SHP77 (cell line): ENCODE data around the gene DLG2.
"Not testable (repeated sequence)": the region's sequence is repeated elsewhere in the genome, so short reads cannot be mapped to it uniquely, and the experiment has no call there.

Source experiments
- DNase-seq, 2 experiments: peaks; one replicate each; lab custom pipeline; 2025; lab: John Stamatoyannopoulos, UW

Gene DLG2

GRCh38 chr11:85444479-85444878 is 182.7 kb downstream of the DLG2 start:
- DNase-seq: no peak

DNA sequence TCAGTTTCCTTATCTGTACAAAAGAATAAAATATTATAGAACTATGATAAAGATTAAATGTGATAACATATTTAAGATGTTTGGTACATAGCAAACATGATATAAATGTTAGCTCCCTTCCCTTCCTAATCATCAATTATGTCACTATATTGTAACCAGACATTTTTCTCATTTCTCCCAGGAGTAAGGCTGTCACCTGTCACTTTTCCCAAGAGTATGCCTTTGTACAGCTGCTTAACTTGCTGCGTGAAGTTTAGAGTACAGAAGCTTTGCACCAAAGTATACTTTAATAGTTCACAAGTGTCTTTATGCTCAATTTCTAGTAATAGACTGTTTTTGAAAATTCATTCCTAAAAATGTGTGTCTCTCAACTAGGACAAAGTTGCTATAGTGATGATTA is 186.9 kb downstream of the DLG2 start:
- DNase-seq: no peak

GRCh38 chr11:85438328-85438727 is 188.8 kb downstream of the DLG2 start:
- DNase-seq: no peak

- no peak for DNase-seq
These were observed 195.8 kb downstream of the DLG2 start for GRCh38 chr11:85431319-85431718.

GRCh38 chr11:85423794-85424193 is 203.3 kb downstream of the DLG2 start:
- DNase-seq: no peak

DNA sequence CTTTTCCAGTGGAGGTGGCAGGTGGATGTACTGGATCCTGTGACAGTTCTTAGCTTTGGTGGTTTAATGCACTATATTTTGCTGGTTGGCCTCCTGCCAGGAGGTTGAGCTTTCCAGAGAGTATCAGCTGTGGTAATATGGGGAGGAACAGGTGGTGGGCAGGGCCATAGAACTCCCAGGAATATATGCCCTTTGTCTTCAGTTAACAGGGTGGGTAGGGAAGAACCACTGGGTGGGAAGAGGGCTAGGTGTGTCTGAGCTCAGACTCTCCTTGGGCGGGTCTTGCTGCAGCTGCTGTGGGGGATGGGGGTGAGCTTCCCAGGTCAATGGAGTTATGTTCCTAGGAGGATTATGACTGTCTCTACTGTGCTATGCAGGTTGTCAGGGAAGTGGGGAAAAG is 203.8 kb downstream of the DLG2 start:
- DNase-seq: peak; percentile 68 to 72

DNA sequence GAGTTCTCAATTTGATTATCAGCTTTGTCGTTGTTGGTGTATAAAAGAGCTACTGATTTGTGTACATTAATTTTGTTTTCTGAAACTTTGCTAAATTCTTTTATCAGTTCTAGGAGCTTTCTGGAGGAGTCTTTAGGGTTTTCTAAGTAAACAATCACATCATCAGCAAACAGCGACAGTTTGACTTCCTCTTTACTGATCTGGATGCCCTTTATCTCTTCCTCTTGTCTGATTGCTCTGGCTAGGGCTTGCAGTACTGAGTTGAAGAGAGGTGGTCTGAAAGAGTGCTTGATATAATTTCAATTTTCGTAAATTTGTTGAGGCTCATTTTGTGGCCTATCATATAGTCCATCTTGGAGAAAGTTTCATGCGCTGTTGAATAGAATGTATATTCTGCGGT is 213.0 kb downstream of the DLG2 start:
- no peak for DNase-seq

- no peak for DNase-seq
These were observed 219.5 kb downstream of the DLG2 start for GRCh38 chr11:85407648-85408047.

DNA sequence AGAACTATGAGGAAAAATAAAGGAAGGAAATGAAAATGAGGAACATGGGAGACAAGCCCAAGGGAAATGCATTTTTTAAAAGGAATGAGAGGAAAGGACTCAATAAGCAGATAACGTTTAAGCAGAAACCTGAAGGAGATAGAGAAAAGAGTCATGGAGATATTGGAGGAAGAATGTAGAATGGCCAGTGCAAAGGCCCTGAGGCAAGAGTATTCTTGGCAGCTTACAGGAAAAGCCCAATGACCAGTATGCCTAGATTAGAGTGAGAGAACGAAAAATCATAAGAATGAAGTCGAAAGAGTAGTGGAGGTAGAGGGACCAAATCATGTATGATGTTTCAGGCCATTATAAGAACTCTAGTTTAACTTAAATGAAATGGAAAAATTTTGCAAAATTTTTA is 220.3 kb downstream of the DLG2 start:
- DNase-seq: no peak

- DNase-seq: no peak
These were observed 220.8 kb downstream of the DLG2 start for GRCh38 chr11:85406316-85406715.

- DNase-seq: peak; percentile 27 to 54
These were observed 231.6 kb downstream of the DLG2 start for GRCh38 chr11:85395515-85396055.

DNA sequence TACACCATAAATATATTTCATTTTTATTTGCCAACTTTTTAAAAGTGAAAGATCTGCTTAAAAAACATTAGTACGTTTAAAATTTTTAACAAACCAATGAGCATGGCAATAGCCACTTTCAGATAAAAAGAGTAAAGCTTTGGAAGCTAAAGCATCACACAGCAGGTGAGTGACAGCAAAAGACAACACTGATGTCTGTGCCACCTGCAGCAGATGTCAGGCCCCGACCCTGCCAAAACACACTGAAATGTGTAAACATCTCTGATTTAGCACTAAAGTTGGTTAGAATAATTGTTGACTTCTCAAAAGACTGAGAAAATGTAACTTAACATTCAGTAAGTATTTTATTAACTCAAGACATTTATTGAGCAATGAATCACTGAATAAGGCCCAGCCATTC is 232.9 kb downstream of the DLG2 start:
- DNase-seq: peak; percentile 20 to 25

DNA sequence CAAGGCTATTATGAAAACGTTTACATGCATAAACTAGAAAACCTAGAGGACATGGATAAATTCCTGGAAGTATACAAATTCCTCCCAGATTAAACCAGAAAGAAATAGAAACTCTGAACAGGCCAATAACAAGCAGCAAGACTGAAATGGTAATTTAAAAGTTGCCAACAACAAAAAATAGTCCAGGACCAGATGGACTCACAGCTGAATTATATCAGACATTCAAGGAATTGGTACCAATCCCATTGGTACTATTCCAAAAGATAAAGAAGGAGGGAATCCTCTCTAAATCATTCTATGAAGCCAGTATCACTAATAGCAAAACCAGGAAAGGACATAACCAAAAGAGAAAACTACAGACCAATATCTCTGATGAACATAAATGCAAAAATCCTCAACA is 236.0 kb downstream of the DLG2 start:
- DNase-seq: no peak

- no peak for DNase-seq
These were observed 241.6 kb downstream of the DLG2 start for GRCh38 chr11:85385547-85385946.

- no peak for DNase-seq
These were observed 242.0 kb downstream of the DLG2 start for GRCh38 chr11:85385111-85385510.

DNA sequence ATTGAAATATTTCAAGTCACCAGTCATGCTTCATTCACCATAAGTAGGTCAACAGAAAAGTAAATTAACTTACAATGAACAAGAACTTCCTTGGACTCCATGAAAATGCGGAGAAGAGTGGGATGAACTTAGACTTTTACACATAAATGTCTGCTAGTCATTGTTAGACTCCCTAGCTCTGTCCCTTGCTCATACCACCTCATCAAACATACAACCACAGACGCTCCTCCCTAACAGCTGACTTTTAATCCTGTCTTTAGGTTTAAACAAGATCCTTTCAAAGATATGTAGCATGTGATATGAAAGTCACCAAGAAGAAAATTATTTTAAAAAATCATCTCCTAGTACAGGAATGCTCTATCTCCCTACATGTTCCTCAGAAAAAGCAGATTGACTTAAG is 248.1 kb downstream of the DLG2 start:
- no peak for DNase-seq

GRCh38 chr11:85377901-85378300 is 249.2 kb downstream of the DLG2 start:
- DNase-seq: no peak

GRCh38 chr11:85359859-85360258 is 267.3 kb downstream of the DLG2 start:
- DNase-seq: no peak

GRCh38 chr11:85355921-85356320 is 271.2 kb downstream of the DLG2 start:
- no peak for DNase-seq

GRCh38 chr11:85349539-85349938 is 277.6 kb downstream of the DLG2 start:
- DNase-seq: not testable (repeated sequence)

- no peak for DNase-seq
These were observed 278.2 kb downstream of the DLG2 start for GRCh38 chr11:85348945-85349344.

GRCh38 chr11:85347291-85347690 is 279.9 kb downstream of the DLG2 start:
- no peak for DNase-seq

- no peak for DNase-seq
These were observed 280.7 kb downstream of the DLG2 start for GRCh38 chr11:85346484-85346883.

- DNase-seq: not testable (repeated sequence)
These were observed 286.3 kb downstream of the DLG2 start for GRCh38 chr11:85340846-85341245.

DNA sequence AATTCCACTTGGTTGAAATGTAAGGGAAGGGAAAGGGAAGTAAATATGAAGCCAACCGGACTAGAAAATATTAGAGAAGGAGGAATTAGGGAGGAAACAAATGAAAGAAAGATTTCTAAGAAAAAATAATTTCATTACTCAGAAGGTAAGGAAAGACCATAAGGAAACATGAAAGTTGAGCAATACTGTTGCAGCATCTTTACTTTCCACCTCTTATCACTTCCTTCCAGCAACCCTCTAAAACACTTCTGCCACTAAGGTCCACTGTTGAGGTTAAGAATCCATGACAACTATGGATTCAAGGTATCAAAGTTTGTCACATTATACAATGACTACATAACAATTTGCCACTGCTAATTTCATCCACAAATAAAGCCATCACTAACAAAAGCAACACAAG is 308.6 kb downstream of the DLG2 start:
- no peak for DNase-seq
